GM23338 (cell line): ENCODE measurements around the gene KRTAP10-5. TPM values are rescaled to one million over a fixed set of nuclear protein-coding genes. Genes with fewer than 3 reads are reported as not detected.
A peak's percentile ranks its signal among the peaks of the same experiment; 100 is the strongest.

Experiments used
- ATAC-seq: fragments of 200-7000 bp; cut with Tn5 transposase; 3 replicates; pipeline ENCODE4 v1.9.1; 2020
- DNase-seq: peaks from one replicate; pipeline ENCODE4 v3.0.0-alpha.2; 2015; ENCODE audit warnings: low spot score
- H2AFZ ChIP-seq: fragments of 200-600 bp; sonication (generic); 2 replicates; pipeline ENCODE4 v1.8.0; 2016; ENCODE audit warnings: antibody characterized with exemption, mild to moderate bottlenecking, moderate library complexity
- H3F3A ChIP-seq: fragments of 200-600 bp; sonication (generic); replicated peaks from 2 replicates; pipeline ENCODE4 v1.8.0; 2017; ENCODE audit warnings: antibody characterized with exemption, mixed run types, low read depth
- H3K27ac ChIP-seq: fragments of 200-600 bp; sonication (generic); 2 replicates; pipeline ENCODE4 v1.6.1; 2016; ENCODE audit warnings: low read depth
- H3K27me3 ChIP-seq: fragments of 200-600 bp; sonication (generic); 2 replicates; pipeline ENCODE4 v1.8.0; 2016; ENCODE audit warnings: mild to moderate bottlenecking, mixed run types, moderate library complexity; ENCODE audit not compliant: insufficient read depth
- H3K36me3 ChIP-seq: fragments of 200-600 bp; sonication (generic); 2 replicates; pipeline ENCODE4 v1.8.0; 2016; ENCODE audit warnings: mild to moderate bottlenecking; ENCODE audit not compliant: insufficient read depth
- H3K4me1 ChIP-seq: fragments of 200-600 bp; sonication (generic); 2 replicates; pipeline ENCODE4 v1.8.0; 2016; ENCODE audit warnings: mild to moderate bottlenecking, moderate library complexity; ENCODE audit not compliant: insufficient read depth
- H3K4me2 ChIP-seq: fragments of 200-600 bp; sonication (generic); 2 replicates; pipeline ENCODE4 v1.7.1; 2017; ENCODE audit warnings: mixed run types
- H3K4me3 ChIP-seq: fragments of 200-600 bp; sonication (generic); 2 replicates; pipeline ENCODE4 v1.6.1; 2016; ENCODE audit warnings: mixed run types
- H3K79me2 ChIP-seq: fragments of 200-600 bp; sonication (generic); replicated peaks from 2 replicates; pipeline ENCODE4 v1.8.0; 2017; ENCODE audit warnings: mild to moderate bottlenecking; ENCODE audit not compliant: insufficient read depth
- H3K9me2 ChIP-seq: fragments of 200-600 bp; sonication (generic); 2 replicates; pipeline ENCODE4 v1.8.0; 2017; ENCODE audit not compliant: insufficient read depth
- H4K20me1 ChIP-seq: fragments of 200-600 bp; sonication (generic); replicated peaks from 2 replicates; pipeline ENCODE4 v1.8.0; 2017; ENCODE audit warnings: mild to moderate bottlenecking; ENCODE audit not compliant: insufficient read depth
- H3K27ac Mint-ChIP-seq: 2 replicates; pipeline ENCODE4 v1.8.0; 2020; ENCODE audit warnings: inconsistent platforms, mild to moderate bottlenecking, moderate library complexity, mixed read lengths
- H3K27me3 Mint-ChIP-seq: 3 replicates; pipeline ENCODE4 v1.8.0; 2022; ENCODE audit warnings: low read depth, mild to moderate bottlenecking, moderate library complexity, mixed read lengths, inconsistent platforms; ENCODE audit not compliant: insufficient read depth, poor library complexity
- H3K36me3 Mint-ChIP-seq: 3 replicates; pipeline ENCODE4 v1.8.0; 2021; ENCODE audit warnings: low read depth, mild to moderate bottlenecking, inconsistent platforms, moderate library complexity, mixed read lengths
- H3K4me1 Mint-ChIP-seq: 3 replicates; pipeline ENCODE4 v1.8.0; 2020; ENCODE audit warnings: mild to moderate bottlenecking, inconsistent platforms, mixed read lengths
- H3K4me3 Mint-ChIP-seq: 3 replicates; pipeline ENCODE4 v1.8.0; 2021; ENCODE audit warnings: moderate library complexity, mild to moderate bottlenecking, inconsistent platforms, mixed read lengths
- H3K9me3 Mint-ChIP-seq: 3 replicates; pipeline ENCODE4 v1.8.0; 2020; ENCODE audit warnings: moderate library complexity, mild to moderate bottlenecking, inconsistent platforms, mixed read lengths
- CREB1 ChIP-seq: fragments of 250-450 bp; sonication (Bioruptor Pico); IDR thresholded peaks from 2 replicates; pipeline ENCODE4 v1.5.0; 2020; ENCODE audit warnings: low read depth, mild to moderate bottlenecking, moderate library complexity
- EZH2 ChIP-seq: fragments of 200-600 bp; sonication (generic); IDR thresholded peaks from one replicate; pipeline ENCODE4 v1.8.0; 2017; ENCODE audit warnings: antibody characterized with exemption, mild to moderate bottlenecking, low read depth; ENCODE audit not compliant: unreplicated experiment
- EZH2phosphoT487 ChIP-seq: fragments of 200-600 bp; sonication (generic); IDR thresholded peaks from one replicate; pipeline ENCODE4 v1.8.1; 2018; ENCODE audit warnings: antibody characterized with exemption; ENCODE audit not compliant: unreplicated experiment
- JUNB ChIP-seq: IDR thresholded peaks from one replicate; pipeline ENCODE4 v1.6.1; 2016; ENCODE audit warnings: antibody characterized with exemption; ENCODE audit not compliant: unreplicated experiment
- NANOG ChIP-seq: IDR thresholded peaks from 2 replicates; pipeline ENCODE4 v1.6.1; 2016; ENCODE audit warnings: antibody characterized with exemption, borderline replicate concordance
- STAT1 ChIP-seq: IDR thresholded peaks from one replicate; pipeline ENCODE4 v1.6.1; 2016; ENCODE audit warnings: antibody characterized with exemption; ENCODE audit not compliant: unreplicated experiment
- ZNF114 ChIP-seq: fragments of 250-450 bp; sonication (Bioruptor Pico); IDR thresholded peaks from 2 replicates; pipeline ENCODE4 v1.5.0; 2020; ENCODE audit warnings: mild to moderate bottlenecking, moderate library complexity
- ZNF331 ChIP-seq: fragments of 250-450 bp; sonication (Bioruptor Pico); IDR thresholded peaks from 2 replicates; pipeline ENCODE4 v1.5.0; 2020; ENCODE audit warnings: low read depth, mild to moderate bottlenecking, moderate library complexity
- polyA plus RNA-seq: library from polyadenylated mRNA; unstranded; fragments of >200 nt; fragmentation: Nextera tagmentation; extraction: Ambion mirVana; gene quantifications from 2 replicates; pipeline ENCODE4 v1.2.1, GENCODE V29; 2016
- total RNA-seq: library from RNA; depleted of rRNA; stranded (reverse); fragments of >200 nt; shearing (Covaris generic); gene quantifications from 2 replicates; pipeline ENCODE4 v1.2.3, GENCODE V29; 2014
- TF ChIP-seq, protein P1 (sequence below), 2 experiments: fragments of 200-600 bp in 1 of 2; sonication (generic) in 1 of 2; conservative IDR thresholded peaks; 2 replicates each; pipeline versions ENCODE4 v1.5.1 to v1.6.1; 2016 to 2017; ENCODE audit warnings: antibody characterized with exemption in 2 of 2, low read depth in 2 of 2, mild to moderate bottlenecking in 2 of 2, moderate library complexity in 1 of 2
- TF ChIP-seq, protein P2 (sequence below): IDR thresholded peaks from 2 replicates; pipeline ENCODE4 v1.6.1; 2016; ENCODE audit warnings: antibody characterized with exemption
- TF ChIP-seq, protein P3 (sequence below): IDR thresholded peaks from one replicate; pipeline ENCODE4 v1.6.1; 2018; ENCODE audit warnings: antibody characterized with exemption; ENCODE audit not compliant: unreplicated experiment
- TF ChIP-seq, protein P4 (sequence below): fragments of 250-450 bp; sonication (Bioruptor Pico); IDR thresholded peaks from 2 replicates; pipeline ENCODE4 v1.5.0; 2020; ENCODE audit warnings: mild to moderate bottlenecking, moderate library complexity

KRTAP10-5 gene
- total and polyA plus RNA-seq, 2 experiments from 2014 or later: not detected

GRCh38 chr21:44618909-44619308, 38.5 kb upstream of the KRTAP10-5 start:
- Histone ChIP-seq H3K4me2 (no peak overlapping the region), H2AFZ (peak overlapping the region; percentile 4; the same call in 1 of the 2 replicates), H3F3A (no peaks in the 10 kb centered on the region), H3K4me1 (no peaks in the 10 kb centered on the region), H3K79me2 (no peaks in the 10 kb centered on the region), H3K27ac (no peak overlapping the region), H3K36me3 (no peaks in the 10 kb centered on the region; the same call in 1 of the 2 replicates), H3K9me2 (no peaks in the 10 kb centered on the region), H4K20me1 (no peaks in the 10 kb centered on the region), H3K27me3 (no peaks in the 10 kb centered on the region), H3K4me3 (no peak overlapping the region)
- H3K36me3 Mint-ChIP-seq: peaks cover 26% of the 10 kb centered on the region
- TF ChIP-seq STAT1 (no peak), EZH2phosphoT487 (no peak), ZNF114 (CRISPR knock-in tag) (no peak), JUNB (no peak), ZNF331 (CRISPR knock-in tag) (no peak), CREB1 (CRISPR knock-in tag) (no peak), NANOG (no peak), EZH2 (no peak)
- TF ChIP-seq, protein P1, sequence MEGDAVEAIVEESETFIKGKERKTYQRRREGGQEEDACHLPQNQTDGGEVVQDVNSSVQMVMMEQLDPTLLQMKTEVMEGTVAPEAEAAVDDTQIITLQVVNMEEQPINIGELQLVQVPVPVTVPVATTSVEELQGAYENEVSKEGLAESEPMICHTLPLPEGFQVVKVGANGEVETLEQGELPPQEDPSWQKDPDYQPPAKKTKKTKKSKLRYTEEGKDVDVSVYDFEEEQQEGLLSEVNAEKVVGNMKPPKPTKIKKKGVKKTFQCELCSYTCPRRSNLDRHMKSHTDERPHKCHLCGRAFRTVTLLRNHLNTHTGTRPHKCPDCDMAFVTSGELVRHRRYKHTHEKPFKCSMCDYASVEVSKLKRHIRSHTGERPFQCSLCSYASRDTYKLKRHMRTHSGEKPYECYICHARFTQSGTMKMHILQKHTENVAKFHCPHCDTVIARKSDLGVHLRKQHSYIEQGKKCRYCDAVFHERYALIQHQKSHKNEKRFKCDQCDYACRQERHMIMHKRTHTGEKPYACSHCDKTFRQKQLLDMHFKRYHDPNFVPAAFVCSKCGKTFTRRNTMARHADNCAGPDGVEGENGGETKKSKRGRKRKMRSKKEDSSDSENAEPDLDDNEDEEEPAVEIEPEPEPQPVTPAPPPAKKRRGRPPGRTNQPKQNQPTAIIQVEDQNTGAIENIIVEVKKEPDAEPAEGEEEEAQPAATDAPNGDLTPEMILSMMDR (conservative IDR thresholded peaks at IDR 0.05; ENCODE audit: low read depth in 2 of 2): no peak
- TF ChIP-seq, protein P2, sequence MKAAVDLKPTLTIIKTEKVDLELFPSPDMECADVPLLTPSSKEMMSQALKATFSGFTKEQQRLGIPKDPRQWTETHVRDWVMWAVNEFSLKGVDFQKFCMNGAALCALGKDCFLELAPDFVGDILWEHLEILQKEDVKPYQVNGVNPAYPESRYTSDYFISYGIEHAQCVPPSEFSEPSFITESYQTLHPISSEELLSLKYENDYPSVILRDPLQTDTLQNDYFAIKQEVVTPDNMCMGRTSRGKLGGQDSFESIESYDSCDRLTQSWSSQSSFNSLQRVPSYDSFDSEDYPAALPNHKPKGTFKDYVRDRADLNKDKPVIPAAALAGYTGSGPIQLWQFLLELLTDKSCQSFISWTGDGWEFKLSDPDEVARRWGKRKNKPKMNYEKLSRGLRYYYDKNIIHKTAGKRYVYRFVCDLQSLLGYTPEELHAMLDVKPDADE: no peak
- TF ChIP-seq, protein P3, sequence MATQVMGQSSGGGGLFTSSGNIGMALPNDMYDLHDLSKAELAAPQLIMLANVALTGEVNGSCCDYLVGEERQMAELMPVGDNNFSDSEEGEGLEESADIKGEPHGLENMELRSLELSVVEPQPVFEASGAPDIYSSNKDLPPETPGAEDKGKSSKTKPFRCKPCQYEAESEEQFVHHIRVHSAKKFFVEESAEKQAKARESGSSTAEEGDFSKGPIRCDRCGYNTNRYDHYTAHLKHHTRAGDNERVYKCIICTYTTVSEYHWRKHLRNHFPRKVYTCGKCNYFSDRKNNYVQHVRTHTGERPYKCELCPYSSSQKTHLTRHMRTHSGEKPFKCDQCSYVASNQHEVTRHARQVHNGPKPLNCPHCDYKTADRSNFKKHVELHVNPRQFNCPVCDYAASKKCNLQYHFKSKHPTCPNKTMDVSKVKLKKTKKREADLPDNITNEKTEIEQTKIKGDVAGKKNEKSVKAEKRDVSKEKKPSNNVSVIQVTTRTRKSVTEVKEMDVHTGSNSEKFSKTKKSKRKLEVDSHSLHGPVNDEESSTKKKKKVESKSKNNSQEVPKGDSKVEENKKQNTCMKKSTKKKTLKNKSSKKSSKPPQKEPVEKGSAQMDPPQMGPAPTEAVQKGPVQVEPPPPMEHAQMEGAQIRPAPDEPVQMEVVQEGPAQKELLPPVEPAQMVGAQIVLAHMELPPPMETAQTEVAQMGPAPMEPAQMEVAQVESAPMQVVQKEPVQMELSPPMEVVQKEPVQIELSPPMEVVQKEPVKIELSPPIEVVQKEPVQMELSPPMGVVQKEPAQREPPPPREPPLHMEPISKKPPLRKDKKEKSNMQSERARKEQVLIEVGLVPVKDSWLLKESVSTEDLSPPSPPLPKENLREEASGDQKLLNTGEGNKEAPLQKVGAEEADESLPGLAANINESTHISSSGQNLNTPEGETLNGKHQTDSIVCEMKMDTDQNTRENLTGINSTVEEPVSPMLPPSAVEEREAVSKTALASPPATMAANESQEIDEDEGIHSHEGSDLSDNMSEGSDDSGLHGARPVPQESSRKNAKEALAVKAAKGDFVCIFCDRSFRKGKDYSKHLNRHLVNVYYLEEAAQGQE: no peak
- TF ChIP-seq, protein P4, sequence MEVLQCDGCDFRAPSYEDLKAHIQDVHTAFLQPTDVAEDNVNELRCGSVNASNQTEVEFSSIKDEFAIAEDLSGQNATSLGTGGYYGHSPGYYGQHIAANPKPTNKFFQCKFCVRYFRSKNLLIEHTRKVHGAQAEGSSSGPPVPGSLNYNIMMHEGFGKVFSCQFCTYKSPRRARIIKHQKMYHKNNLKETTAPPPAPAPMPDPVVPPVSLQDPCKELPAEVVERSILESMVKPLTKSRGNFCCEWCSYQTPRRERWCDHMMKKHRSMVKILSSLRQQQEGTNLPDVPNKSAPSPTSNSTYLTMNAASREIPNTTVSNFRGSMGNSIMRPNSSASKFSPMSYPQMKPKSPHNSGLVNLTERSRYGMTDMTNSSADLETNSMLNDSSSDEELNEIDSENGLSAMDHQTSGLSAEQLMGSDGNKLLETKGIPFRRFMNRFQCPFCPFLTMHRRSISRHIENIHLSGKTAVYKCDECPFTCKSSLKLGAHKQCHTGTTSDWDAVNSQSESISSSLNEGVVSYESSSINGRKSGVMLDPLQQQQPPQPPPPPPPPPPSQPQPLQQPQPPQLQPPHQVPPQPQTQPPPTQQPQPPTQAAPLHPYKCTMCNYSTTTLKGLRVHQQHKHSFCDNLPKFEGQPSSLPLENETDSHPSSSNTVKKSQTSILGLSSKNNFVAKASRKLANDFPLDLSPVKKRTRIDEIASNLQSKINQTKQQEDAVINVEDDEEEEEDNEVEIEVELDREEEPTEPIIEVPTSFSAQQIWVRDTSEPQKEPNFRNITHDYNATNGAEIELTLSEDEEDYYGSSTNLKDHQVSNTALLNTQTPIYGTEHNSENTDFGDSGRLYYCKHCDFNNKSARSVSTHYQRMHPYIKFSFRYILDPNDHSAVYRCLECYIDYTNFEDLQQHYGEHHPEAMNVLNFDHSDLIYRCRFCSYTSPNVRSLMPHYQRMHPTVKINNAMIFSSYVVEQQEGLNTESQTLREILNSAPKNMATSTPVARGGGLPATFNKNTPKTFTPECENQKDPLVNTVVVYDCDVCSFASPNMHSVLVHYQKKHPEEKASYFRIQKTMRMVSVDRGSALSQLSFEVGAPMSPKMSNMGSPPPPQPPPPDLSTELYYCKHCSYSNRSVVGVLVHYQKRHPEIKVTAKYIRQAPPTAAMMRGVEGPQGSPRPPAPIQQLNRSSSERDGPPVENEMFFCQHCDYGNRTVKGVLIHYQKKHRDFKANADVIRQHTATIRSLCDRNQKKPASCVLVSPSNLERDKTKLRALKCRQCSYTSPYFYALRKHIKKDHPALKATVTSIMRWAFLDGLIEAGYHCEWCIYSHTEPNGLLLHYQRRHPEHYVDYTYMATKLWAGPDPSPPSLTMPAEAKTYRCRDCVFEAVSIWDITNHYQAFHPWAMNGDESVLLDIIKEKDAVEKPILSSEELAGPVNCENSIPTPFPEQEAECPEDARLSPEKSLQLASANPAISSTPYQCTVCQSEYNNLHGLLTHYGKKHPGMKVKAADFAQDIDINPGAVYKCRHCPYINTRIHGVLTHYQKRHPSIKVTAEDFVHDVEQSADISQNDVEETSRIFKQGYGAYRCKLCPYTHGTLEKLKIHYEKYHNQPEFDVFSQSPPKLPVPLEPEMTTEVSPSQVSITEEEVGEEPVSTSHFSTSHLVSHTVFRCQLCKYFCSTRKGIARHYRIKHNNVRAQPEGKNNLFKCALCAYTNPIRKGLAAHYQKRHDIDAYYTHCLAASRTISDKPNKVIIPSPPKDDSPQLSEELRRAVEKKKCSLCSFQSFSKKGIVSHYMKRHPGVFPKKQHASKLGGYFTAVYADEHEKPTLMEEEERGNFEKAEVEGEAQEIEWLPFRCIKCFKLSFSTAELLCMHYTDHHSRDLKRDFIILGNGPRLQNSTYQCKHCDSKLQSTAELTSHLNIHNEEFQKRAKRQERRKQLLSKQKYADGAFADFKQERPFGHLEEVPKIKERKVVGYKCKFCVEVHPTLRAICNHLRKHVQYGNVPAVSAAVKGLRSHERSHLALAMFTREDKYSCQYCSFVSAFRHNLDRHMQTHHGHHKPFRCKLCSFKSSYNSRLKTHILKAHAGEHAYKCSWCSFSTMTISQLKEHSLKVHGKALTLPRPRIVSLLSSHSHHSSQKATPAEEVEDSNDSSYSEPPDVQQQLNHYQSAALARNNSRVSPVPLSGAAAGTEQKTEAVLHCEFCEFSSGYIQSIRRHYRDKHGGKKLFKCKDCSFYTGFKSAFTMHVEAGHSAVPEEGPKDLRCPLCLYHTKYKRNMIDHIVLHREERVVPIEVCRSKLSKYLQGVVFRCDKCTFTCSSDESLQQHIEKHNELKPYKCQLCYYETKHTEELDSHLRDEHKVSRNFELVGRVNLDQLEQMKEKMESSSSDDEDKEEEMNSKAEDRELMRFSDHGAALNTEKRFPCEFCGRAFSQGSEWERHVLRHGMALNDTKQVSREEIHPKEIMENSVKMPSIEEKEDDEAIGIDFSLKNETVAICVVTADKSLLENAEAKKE (CRISPR knock-in tag): no peak
- ATAC-seq: no peak
- peaks cover 42% of the 10 kb centered on the region for H3K9me3 Mint-ChIP-seq
- DNase-seq: no peak
- peaks cover 23% of the 10 kb centered on the region; the same call in 2 of the 3 replicates for H3K4me1 Mint-ChIP-seq
- H3K4me3 Mint-ChIP-seq: no peak overlapping the region
- peak overlapping the region; percentile 74; the same call in 1 of the 2 replicates for H3K27ac Mint-ChIP-seq
- peaks cover 5% of the 10 kb centered on the region for H3K27me3 Mint-ChIP-seq
